OCI-M1 (cell line): Measurements from ENCODE around the gene DYNC1H1.

ENCODE experiments used
- DNase-seq: peaks from one replicate; lab custom pipeline; 2025; lab: John Stamatoyannopoulos, UW

Gene DYNC1H1

DNA sequence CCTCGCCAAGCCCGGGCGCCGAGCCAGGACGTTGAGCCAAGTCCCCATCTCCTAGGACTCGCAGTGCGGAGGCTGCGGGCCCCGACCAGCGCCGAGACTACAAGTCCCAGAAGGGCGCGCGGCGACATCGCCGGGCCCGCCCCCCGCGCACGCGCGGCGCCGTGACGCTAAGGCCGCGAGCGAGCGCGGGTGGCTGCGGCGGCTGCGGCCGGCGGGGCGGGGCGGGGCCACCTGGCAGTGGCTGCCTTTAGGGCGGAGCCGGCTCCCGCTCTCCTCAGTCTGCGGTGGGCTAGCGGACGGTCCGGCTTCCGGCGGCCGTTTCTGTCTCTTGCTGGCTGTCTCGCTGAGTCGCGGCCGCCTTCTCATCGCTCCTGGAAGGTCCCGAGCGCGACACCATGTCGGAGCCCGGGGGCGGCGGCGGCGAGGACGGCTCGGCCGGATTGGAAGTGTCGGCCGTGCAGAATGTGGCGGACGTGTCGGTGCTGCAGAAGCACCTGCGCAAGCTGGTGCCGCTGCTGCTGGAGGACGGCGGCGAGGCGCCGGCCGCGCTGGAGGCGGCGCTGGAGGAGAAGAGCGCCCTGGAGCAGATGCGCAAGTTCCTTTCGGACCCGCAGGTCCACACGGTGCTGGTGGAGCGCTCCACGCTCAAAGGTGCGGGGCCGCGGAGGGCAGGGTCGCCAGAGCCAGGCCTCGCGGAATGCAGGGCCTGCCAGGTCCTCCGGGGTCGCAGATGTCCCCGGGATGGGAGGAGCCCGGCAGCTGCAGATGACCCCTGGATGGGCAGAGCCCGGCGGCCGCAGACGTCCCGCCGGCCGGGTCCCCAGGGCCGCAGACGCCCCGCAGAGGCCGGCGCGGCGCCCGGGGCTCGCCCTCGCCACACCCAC is at the start of gene DYNC1H1:
DYNC1H1 (plus strand) TSS at position 277 of the 884 bp plus-strand sequence; CDS start at position 396, 119 bp downstream.
- DNase-seq, result peak; percentile 91

DNA sequence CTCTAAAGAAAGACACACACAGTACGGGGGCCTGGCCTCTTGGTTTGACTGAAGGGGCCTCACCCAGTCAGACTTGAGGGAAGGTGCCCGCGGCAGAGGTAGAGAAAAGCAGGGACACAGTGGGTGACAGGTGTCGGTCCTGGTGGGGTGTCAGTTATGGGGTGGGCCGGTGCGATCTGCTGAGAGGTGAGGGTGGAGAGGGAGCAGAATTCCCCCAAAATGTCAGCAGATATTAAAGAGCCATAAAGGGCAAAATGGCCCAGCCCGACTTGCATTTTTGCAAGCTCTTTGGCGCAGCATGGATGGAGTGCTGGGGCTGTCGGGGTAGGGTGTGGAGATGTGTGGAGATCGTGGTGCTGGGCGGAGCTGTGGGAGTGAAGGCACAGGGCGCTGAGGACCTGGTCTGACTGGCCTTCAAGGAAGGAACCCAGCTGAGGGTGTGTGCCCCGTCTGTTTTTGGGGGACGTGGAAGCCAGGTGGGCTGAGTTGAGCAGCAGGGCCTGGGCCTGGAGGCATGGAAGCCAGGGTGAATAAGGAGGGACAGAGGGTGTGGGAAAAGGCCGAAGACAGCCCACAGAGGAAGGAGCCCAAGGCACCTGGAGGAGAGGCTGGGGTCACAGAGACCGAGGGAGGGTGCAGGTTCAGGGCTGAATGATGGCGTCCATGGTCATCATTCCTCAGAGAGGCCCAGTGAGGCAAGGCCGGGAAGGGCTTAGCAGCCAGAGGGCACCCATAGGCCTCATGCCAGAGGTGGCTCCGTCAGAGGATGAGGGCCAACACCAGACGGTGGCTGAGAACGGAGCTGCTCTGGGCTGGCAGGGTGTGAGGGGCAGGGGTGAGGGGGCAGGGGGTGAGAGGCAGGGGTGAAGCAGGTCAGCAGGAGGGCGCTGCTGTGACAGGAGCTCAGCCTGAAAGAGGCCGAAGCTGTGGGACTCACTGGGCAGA is 48.2 kb upstream of the DYNC1H1 start:
- no peak for DNase-seq

DNA sequence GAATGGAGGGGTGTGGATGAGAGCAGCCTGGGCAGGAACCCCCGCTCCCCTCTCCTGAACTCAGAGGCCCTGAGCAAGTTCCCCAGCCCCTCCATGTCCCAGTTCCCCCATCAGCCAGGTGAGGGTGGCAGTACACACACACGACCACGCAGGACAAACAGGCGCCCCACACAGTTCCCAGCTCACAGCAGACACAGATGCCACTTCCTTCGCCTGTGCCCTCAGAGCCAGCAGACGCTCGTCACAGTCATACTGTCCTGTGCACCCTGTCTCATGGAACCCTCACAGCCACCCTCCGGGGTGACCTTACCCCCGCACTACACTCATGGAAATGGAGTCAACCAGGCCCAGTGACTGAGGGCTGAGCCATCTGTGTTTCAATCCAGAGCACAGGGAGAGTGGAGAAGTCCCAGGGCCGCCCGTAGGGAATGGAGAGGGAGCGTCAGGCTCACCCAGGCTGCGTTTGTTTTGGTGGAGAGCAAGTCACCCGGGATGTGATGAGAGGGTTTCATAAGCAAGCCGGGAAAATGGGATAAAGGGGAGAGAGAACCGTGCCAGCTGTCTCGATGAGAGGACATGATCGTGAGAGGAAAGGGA is 47.5 kb upstream of the DYNC1H1 start:
- no peak for DNase-seq

DNA sequence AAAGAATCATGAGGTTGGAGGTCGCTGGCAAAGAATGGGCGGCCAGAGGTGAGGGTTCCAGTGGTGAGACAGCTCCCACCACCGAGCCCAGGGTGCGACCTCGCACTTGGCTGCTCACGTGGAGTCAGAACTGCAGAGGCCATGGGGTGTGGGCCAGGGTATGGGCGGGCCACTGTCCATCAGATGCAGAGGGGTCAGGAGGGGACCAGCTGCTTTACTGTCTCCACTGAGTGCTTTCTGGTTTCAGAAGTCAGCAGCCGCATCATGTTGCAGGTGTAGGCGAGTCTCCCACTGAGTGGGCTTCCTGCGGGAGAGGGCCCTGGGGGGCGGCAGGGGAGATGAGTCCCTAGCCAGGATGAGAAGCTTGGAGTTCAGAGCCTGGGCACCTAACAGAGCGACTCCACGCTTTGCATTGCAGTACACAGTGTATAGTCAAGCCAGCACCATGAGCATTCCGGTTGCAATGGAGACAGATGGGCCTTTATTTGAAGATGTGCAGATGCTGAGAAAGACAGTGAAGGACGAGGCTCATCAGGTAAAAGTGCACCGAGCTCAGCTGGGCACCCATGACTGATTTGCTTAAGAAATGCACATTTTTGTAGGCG is 46.9 kb upstream of the DYNC1H1 start:
- DNase-seq, result no peak

DNA sequence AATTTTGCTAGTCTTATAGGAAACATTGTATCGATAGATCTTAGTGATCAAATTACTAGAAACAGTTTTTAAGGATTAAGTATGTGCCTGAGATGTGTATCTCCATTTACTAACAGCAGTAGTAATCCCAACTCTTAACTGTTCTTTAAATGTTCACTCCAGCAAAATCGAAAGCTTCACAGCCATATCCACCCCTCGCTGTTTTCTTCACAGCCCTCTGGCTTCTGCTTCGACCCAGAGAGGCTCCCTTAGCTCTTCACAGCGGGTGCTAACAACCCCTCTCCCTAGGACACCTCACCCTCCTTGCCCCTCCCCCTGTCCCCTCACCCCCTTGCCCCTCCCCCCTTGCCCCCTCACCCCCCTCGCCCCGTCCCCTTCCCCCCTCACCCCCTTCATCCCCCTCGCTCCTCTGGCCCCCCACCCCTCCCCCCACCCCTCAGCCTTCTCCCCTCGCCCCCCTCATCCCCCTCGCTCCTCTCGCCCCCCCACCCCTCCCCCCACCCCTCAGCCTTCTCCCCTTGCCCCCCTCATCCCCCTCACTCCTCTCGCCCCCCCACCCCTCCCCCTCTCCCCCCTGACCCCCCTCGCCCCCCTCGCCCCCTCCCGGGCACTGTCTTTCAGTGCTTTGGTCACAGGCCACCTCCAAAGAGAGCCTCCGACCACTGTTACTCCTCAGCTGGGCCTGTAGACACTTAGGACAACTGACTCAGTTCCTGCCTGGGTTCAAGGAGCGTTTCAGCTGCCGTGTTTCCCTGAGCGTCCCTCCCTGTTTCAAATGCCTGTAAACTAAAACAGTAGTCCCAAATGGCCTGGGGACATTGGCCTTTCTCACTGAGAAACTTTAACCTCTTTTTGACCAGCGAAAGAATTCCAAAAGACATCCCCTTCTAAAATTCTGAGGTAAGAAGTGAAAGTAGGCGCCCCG is 46.0 kb upstream of the DYNC1H1 start:
- DNase-seq, result no peak

DNA sequence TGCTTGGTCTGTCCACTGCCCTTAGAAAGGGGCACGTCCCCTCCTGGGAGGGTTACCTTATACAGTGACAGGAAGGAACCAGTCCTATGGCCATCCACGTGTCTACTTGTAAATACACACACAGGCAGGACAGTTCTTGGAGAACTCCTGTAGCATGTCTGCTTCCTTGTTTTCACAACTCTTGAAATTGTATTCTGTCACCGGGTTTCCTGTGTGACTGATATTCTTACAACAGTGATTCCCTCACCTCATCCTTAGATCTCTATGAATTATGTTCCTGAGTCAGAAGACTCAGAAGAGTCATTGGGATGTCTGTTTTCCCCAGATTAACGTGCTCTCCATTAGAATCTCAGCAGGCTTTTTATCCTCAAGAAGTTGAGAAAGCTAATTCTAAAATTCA is 44.1 kb upstream of the DYNC1H1 start:
- DNase-seq, result no peak

DNA sequence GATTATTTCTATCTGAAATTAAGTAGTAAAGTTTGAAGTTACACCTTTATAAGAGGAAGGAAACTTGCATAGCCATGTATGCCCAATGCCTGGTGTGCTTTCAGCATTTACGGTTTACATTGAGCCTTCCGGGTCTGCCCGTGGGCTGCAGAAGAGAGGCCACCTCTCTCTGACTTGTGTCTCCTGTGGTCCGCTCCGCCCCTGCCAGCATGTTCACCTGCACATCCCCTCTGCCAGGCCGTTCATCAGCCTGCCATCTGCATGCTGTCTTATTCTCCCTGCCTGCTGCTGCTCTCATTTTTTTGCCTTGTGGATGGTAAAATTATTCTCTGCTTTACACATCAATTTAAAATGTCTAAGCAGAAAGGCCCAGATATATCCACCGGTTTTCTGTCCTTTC is 41.5 kb upstream of the DYNC1H1 start:
- no peak for DNase-seq

DNA sequence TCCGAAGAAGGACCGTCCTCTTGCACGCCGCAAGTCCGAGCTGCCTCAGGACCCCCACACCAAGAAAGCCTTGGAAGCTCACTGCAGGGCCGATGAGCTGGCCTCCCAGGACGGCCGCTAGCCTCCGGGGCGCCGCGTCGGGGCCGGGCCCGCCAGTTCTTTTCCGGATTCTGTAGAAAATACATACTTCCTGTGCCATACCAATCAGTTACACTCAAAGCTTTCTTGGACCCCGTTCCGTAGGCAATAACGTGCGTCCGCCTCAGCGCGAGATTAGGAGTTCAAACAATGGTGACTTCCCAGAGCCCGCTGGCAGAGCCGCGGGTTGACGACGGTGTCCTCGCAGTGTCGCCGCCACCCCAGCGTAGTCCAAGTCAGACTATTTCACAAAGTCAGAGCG is 39.2 kb upstream of the DYNC1H1 start:
- no peak for DNase-seq

DNA sequence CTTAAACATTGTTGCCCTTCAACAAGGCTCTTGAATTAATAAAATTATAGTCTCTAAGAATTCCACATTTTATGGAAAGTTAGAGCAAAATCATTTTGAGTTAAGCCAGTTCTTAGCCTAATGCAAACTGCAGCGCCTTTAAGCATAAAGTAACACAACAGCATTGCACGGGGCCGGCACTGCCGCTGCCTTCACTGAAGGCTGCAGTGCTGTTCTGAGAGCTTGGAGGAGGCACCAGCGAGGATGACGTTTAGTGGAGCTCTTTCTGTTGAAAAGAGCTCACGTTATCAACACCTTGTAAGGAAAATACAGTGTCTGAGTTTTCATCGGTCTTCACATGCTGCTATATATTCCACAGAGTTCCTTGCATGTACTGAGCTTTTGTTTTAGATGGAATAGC is 38.3 kb upstream of the DYNC1H1 start:
- DNase-seq, result no peak

DNA sequence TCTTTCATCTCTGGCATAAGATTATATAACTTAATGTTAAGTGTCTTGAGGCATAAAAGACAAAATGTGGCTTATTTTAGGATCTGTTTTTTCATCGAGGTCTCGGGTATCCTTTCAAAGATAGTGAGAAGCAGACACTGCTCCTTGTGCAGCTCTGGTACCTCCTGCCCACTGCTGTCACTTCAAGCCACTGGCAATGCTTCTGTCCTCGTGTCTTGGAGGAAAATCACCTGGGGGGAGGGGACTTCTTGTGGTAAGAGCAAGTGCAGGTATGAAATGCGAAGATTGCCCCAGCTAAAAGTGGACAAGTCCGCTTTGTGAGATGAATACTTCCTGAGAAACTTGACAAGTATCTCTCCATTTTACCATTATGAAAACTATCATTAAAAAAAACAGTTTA is 37.8 kb upstream of the DYNC1H1 start:
- DNase-seq, result no peak

DNA sequence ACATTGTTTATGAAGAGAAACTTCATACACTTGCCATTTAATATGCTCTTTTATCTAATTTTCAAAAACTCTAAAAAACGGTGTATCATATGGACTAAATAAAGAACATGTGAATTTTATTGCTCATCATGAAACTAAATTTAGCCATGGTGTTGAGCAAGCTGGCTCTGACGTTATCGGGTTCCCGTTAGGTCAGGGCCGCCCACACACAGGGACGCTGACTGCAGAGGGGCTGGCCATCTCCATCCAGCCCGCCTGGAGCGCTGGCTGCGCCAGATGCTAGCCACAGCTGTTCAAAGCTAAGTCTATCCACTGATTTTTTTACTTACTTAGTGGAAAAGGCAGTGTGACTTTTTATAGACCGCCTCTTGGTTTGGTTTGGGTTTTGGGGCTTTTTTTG is 36.5 kb upstream of the DYNC1H1 start:
- peak; percentile 71 for DNase-seq

DNA sequence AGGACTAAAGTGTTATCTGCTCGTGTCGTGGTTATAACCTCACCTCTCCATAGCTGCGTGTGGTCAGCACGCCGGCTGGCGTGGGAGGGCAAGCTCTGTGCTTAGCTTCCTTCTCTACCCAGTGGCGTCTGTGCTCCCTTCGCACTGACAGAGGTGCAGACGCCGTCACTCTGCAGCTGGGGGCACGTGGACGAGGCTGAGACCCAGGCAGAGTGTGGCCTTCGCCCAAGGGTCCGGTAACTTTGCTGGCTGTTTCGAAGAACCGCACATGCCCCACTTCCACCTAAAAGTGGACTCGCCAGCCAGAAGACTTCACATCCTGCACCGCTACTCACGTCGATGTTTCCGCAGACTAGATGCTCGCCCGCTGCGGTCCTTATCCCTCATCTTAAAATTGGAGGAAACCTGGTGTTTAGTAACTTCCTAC is 35.9 kb upstream of the DYNC1H1 start:
- peak; percentile 12 for DNase-seq

DNA sequence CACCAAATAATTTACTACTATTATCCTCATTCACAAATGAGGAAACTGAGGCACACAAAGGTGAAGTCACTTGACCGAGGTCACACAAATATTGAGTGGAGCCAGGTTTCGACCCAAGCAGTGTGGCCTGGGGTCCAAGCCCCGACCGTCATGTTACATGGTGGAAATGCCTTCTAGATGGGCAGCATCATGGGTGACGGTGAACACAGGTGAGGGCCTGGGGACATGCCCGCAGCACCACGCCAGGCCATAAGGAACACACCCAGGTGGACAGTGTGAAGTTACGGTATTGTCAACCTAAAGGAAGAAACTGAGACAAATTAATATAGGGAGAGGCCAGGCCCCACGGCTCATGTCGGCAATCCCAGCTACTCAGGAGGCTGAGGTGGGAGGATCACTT is 35.3 kb upstream of the DYNC1H1 start:
- DNase-seq, result no peak

DNA sequence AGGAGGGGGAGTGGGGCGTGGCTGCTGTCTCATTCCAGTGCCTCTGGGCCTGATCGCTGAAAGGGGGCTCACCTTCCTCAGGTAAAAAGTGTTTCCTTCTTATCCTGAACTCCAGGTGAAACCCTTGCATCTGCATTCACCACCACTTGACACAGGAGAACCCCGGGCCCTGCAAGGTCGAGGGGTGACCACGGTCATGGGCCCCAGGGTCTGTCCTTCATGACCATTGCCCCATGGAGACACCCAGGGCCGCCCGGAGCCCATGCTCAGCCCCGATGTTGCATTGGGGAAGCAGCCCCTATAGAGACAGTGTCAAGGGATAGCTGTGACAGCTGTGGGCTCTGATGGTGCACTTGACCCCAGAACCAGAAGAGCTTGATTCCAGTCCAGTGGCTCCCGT is 34.4 kb upstream of the DYNC1H1 start:
- DNase-seq, result no peak

DNA sequence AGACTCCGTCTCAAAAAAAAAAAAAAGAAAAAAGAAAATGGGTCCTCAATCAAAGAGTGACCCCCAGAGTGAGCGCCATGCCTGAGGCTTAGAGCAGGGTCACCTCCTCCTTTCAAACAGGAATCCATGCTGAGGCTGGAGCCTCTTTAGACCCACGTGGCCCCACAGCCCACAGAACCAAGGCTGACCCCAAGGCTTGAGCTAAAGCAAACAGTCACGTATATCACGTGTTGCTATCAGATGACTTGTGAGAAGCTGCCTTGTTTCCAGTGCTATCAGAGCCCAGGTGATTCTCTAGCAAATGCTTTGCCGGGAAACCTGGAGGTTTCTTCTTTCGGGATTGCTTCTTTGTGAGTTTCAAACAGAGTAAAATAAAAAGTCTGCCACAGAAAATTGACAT is 31.7 kb upstream of the DYNC1H1 start:
- no peak for DNase-seq

DNA sequence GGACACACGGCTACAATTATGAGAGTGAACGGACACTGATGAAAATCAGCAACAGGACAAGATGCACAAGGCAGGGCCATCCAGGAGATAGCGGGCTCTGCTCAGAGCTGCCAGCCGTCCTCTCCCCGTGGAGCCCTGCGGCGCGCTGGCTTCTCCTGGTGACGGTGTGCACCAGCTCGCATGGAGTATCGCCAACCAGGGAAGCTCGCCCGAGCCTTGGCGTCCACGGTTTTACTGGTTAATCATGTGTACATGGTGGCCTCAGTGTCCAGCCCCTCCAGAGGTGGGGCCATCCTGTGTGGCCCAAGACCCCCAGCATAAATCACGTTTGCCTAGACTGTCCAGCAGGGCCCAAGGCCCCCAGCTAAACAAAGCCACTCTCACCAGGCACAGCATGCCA is 31.2 kb upstream of the DYNC1H1 start:
- no peak for DNase-seq

DNA sequence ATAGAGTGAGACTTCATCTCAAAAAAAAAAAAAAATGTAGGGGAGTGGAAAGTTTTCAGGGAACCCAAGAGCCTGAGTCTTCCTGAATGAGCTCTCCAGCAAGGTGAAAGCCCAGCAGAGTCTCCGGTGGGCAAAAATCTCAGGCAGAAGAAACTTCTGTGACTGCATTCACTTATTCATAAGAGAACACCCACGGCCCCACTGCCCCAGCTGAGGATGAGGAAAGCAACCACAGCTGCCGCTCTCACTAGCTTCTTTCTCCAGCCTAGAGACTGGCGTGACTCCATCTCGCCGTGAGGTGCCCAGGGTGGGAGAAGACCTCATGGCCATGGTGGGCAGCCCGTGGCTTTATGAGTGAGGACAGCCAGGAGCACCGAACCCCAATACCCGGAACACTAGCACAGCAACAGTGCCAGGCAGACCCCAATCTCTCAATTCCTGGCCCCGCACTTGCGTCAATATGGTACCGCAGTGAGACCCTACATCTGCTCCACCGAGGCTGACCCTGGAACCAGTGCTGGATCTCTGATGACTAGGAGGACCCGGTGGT is 29.7 kb upstream of the DYNC1H1 start:
- no peak for DNase-seq

DNA sequence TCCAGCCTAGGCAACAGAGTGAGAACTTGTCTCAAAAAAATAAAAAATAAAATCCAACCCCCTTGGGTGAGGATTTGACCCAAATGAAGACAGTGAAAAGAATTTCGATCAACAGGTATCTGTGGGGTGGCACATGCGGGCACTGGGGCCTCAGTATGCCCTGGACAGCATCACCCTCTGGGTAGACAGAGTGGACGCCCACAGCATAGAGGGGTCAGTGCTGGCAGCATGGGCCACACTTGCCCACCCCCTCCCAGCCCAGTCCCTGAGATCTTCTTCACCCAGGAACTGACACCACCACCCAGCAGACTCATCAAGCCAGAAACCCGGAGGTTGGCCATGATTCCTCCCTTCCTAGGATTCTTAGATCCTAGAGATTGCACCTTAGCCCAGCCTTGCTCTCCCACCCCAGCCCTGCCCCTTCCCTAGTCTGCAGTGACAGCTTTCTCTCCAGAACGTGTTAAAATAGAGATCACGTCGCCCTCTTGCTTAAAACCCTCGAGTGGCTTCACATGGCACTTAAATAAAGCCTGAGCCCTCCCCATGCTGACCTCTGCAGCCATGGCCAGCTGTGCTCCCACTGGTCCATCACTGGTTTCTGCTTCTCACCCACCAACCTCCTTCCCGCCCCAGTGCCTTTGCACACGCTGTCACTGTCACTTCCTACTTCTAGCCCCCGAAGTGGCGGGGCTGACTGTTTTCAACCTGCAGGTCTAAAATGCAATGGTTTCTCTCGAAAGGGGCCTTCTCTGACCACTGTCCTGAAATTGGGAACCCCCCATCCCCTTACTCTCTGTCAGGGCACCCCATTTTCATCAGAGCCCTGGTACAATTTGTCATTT is 26.2 kb upstream of the DYNC1H1 start:
- DNase-seq, result no peak

DNA sequence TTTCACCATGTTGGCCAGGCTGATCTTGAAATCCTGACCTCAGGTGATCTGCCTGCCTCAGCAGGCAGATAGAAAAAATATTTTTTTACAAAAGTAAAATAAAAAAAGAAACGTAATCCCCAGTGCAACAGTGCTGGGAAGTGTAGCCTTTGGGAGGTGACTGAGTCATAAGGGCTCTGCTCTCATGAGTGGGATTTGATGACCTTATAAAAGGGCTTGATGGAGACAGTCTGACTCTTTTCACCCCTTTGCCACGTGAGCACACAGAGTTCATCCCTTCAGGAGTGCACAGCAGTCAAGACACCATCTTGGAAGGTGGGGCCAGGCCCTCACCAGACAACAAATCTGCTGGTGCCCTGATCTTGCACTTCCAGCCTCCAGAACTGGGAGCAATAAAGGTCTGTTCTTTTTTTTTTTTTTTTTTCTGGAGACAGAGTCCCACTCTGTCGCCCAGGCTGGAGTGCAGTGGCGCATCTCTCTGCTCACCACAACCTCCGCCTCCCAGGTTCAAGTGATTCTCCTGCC is 24.7 kb upstream of the DYNC1H1 start:
- no peak for DNase-seq
